D721Med (cell line): ENCODE measurements around the gene MAST4.

ENCODE experiments used
- DNase-seq: peaks from one replicate; pipeline ENCODE4 v3.0.0; 2011; ENCODE audit warnings: low spot score; ENCODE audit not compliant: insufficient read length
- FAIRE-seq: peaks from 2 replicates; lab custom pipeline; 2011; peaks lifted over from hg19 to GRCh38; lab: Jason Lieb, UNC
- TF ChIP-seq, protein P1 (sequence below): IDR thresholded peaks from 2 replicates; pipeline ENCODE4 v1.5.1; 2012; ENCODE audit warnings: mild to moderate bottlenecking, control low read depth; ENCODE audit not compliant: insufficient read depth; ENCODE audit errors: missing control alignments

MAST4 gene

DNA sequence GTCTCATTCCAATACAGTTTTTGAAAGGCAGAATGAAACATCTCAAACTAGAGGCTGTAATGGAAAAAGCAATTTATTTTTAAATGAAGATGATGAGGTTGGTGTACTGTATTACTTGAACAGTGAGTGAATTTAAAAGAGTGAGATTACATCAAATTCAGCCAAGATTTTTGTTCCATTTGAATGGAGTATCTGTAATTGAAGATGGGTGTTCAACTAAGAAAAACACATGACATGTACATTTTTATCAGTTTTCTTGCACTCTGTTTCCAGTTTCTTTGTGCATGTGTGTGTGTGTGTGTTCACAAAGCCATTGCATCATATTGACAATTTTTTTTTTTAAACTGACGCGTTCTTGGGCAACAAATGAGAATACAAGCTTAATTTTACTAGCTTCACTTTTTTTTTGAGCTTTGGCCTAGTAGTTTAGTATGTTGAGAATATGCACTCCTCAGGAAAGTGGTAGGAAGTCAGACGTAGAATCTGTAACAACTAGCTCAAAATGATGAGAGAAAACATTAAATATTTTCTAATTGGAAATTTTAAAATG is 243.5 kb downstream of the MAST4 start:
- FAIRE-seq = no peak
- TF ChIP-seq, protein P1, sequence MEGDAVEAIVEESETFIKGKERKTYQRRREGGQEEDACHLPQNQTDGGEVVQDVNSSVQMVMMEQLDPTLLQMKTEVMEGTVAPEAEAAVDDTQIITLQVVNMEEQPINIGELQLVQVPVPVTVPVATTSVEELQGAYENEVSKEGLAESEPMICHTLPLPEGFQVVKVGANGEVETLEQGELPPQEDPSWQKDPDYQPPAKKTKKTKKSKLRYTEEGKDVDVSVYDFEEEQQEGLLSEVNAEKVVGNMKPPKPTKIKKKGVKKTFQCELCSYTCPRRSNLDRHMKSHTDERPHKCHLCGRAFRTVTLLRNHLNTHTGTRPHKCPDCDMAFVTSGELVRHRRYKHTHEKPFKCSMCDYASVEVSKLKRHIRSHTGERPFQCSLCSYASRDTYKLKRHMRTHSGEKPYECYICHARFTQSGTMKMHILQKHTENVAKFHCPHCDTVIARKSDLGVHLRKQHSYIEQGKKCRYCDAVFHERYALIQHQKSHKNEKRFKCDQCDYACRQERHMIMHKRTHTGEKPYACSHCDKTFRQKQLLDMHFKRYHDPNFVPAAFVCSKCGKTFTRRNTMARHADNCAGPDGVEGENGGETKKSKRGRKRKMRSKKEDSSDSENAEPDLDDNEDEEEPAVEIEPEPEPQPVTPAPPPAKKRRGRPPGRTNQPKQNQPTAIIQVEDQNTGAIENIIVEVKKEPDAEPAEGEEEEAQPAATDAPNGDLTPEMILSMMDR = no peak

DNA sequence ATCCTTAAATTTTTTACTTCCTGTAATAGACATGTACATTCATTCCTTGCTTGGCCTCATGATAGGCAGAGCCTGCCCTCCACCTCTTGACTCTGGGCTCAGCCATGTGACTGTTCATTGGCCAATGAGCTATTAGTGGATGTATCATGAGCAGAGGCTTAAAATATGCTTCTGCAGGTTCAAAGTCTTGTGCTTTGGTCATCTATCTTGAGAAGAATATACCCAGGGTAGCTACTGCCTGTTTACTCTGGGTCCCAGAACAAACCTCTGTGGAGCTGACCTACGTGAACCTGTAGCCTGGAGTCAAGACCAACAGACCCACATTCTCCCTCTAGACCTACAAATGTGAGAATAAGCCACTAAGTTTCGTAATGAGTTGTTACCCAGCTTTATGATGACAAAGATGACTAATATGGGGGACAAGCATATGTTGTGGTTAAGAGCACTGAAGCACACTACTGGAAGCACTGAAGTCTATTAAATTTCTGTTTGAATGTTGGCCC is 244.4 kb downstream of the MAST4 start:
- no peak for FAIRE-seq
- DNase-seq = no peak
- TF ChIP-seq, protein P1 = no peak

More for the DNA sequence above, 243.5 kb downstream of the MAST4 start:
- DNase-seq = no peak

DNA sequence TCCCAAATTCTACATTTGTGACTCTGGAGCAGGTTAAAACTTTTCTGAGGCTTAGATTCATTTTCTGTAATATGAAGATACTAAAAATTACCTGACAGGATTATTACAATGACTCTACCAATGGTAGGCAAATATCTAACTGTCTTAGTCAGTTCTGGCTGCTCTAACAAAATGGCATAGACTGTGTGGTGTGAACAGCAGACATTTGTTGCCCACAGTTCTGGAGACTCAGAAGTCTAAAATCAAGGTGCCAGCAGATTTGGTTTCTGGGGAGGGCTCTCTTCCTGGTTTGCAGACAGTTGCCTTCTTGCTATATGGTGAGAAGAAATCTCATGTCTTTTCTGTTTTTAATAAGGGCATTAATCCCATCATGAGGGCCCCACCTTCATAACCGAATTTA is 245.1 kb downstream of the MAST4 start:
- DNase-seq (no peak), FAIRE-seq (no peak)

DNA sequence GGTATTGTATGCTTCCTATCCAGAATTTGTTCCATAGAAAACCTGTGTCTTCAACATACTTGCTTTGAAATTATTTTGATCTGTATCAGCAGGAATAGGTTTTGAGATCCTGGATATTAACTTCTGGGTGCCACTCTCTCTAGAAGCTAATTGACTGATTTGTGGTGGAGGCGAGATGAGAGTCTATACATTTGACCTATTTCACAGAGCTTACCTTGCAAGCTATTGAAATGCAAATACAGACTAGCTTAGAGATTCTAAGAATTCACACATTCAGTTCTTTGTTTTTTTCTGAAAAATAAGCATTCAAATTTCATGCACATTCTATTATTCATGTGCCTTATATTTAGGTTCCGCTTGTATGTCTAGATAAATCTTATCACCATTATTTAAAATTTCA is 246.3 kb downstream of the MAST4 start:
- TF ChIP-seq, protein P1 = no peak
- no peak for FAIRE-seq
- no peak for DNase-seq

More for the DNA sequence above, 245.1 kb downstream of the MAST4 start:
- TF ChIP-seq, protein P1 = no peak

DNA sequence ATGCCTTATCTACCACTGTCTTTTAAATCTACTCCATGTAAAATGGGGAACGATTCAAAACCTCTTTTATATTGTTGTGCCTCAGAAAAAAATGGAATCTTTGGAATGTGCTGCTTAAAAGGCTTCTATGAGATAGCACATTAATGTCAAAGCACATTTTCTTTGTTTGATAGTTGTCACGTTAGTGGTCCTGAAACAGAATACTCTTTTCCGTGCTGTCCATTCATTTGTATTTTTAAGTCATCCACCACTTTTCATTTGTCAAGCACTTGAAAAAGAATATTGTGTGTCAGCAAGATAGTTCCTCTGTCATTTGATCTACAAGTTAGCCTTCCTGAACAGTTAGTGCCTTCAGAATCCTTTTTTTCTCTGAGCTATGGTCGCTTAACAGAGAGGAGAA is 246.9 kb downstream of the MAST4 start:
- FAIRE-seq (no peak), DNase-seq (no peak)
- TF ChIP-seq, protein P1 = no peak

DNA sequence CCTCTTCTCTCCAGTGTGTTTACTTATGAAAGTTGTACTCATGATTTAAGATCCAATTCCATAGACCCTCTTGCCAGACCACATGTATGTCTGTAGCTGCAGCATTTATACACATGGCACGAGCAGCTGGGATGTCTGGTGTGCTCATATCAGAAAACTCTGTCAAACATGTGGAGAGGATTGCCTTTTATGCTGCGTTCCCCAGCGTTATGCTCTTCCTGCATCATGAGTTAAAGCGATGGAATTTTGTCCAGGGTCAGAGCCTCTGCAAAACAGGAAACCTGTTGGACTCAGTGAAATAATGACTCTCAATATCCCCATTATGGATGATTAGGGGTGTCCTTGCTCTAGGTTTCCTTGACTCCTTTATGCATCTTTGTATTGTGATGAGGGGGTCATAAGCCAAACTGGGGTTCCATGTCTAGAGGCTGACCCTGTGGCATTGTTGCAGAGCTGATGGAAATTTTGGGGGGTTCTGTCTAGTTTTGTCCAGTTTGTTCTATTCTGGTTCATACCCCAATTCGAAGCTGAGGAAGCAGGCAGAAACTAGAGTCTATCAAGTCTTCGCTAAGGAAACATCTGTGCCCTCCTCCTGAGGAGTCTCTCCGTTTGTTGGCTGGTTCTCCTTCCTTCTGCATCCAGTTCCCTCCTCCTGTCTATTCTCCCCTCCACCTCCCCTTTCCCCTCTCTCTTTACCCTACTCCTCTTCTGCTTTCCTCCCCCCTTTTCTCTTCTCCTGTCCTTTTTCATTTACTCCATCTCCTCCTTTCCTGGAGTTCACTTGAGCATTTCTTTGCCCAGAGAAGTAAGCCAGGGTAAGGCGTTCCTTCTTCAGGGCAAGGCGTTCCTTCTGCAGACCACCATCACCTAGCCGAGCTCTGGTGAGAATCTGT is 252.8 kb downstream of the MAST4 start:
- no peak for FAIRE-seq
- no peak for DNase-seq
- TF ChIP-seq, protein P1 = no peak
